WERI-Rb-1 (cell line): Measurements from ENCODE around the gene MSANTD4.
"Not testable (repeated sequence)": the region's sequence is repeated elsewhere in the genome, so short reads cannot be mapped to it uniquely, and the experiment has no call there.

Experiments
- DNase-seq: peaks from one replicate; pipeline ENCODE4 v3.0.0-alpha.2; 2020
- H3K27ac ChIP-seq: fragments of 250-450 bp; sonication (Bioruptor Pico); 2 replicates; pipeline ENCODE4 v1.5.1; 2020; ENCODE audit warnings: mild to moderate bottlenecking, moderate library complexity
- H3K27me3 ChIP-seq: fragments of 250-450 bp; sonication (Bioruptor Pico); 2 replicates; pipeline ENCODE4 v1.5.1; 2021; ENCODE audit warnings: mild to moderate bottlenecking, low read depth, moderate library complexity; ENCODE audit not compliant: insufficient read depth, severe bottlenecking
- H3K36me3 ChIP-seq: fragments of 250-450 bp; sonication (Bioruptor Pico); 2 replicates; pipeline ENCODE4 v1.5.1; 2020; ENCODE audit warnings: mild to moderate bottlenecking, moderate library complexity
- H3K4me3 ChIP-seq: 2 replicates; pipeline ENCODE4 v1.5.1; 2011; ENCODE audit warnings: low read depth, mild to moderate bottlenecking, control low read depth, low read length
- H3K9me3 ChIP-seq: fragments of 250-450 bp; sonication (Bioruptor Pico); 2 replicates; pipeline ENCODE4 v1.5.1; 2021; ENCODE audit warnings: mild to moderate bottlenecking, moderate library complexity; ENCODE audit not compliant: severe bottlenecking
- CTCF ChIP-seq: IDR thresholded peaks from 2 replicates; pipeline ENCODE4 v1.5.1; 2011; ENCODE audit warnings: low read depth, mild to moderate bottlenecking, control low read depth, inconsistent platforms, low read length

Gene MSANTD4

GRCh38 chr11:106059617-106060016 is 37.6 kb upstream of the MSANTD4 start:
- no peak for TF ChIP-seq CTCF
- Histone ChIP-seq H3K36me3 (no peaks in the 10 kb centered on the region), H3K9me3 (no peaks in the 10 kb centered on the region), H3K27me3 (no peaks in the 10 kb centered on the region), H3K4me3 (no peak overlapping the region), H3K27ac (no peak overlapping the region)
- no peak for DNase-seq

GRCh38 chr11:106058377-106058776 is 36.3 kb upstream of the MSANTD4 start:
- H3K4me3 ChIP-seq, H3K27me3 ChIP-seq, H3K36me3 ChIP-seq, H3K27ac ChIP-seq, DNase-seq, H3K9me3 ChIP-seq: not testable (repeated sequence)

GRCh38 chr11:106051103-106051502 is 29.1 kb upstream of the MSANTD4 start:
- no peak for TF ChIP-seq CTCF
- DNase-seq, result no peak
- Histone ChIP-seq H3K4me3 (no peak overlapping the region), H3K27me3 (no peaks in the 10 kb centered on the region), H3K36me3 (no peaks in the 10 kb centered on the region), H3K27ac (no peak overlapping the region), H3K9me3 (no peaks in the 10 kb centered on the region)

GRCh38 chr11:106049727-106050476 is 27.9 kb upstream of the MSANTD4 start:
- Histone ChIP-seq H3K36me3 (no peaks in the 10 kb centered on the region), H3K9me3 (no peaks in the 10 kb centered on the region), H3K27ac (no peak overlapping the region), H3K4me3 (no peak overlapping the region), H3K27me3 (no peaks in the 10 kb centered on the region)
- no peak for TF ChIP-seq CTCF
- DNase-seq, result no peak

- no peak overlapping the region for H3K4me3 ChIP-seq
- DNase-seq, result no peak
- no peak overlapping the region for H3K27ac ChIP-seq
- H3K36me3 ChIP-seq, result no peaks in the 10 kb centered on the region
- no peak for TF ChIP-seq CTCF
- H3K27me3 ChIP-seq, result no peaks in the 10 kb centered on the region
- H3K9me3 ChIP-seq, result no peaks in the 10 kb centered on the region
Observed at GRCh38 chr11:106047631-106048030, 25.6 kb upstream of the MSANTD4 start.

- no peak for DNase-seq
- TF ChIP-seq CTCF, result no peak
- Histone ChIP-seq H3K9me3 (no peaks in the 10 kb centered on the region), H3K4me3 (no peak overlapping the region), H3K27ac (no peak overlapping the region), H3K27me3 (no peaks in the 10 kb centered on the region), H3K36me3 (no peaks in the 10 kb centered on the region)
Observed at GRCh38 chr11:106043540-106043939, 21.5 kb upstream of the MSANTD4 start.
